HG03354 (cell line): ENCODE results near the gene ALPI.

Experiments used
- ATAC-seq: cut with Tn5 transposase; IDR thresholded peaks from one replicate; pipeline ENCODE4 v1.9.1; 2021; ENCODE audit warnings: mild to moderate bottlenecking; ENCODE audit not compliant: unreplicated experiment, poor library complexity, severe bottlenecking

The ALPI gene

GRCh38 chr2:232458051-232458660 lies 2.2 kb downstream of the ALPI start:
- no peak for ATAC-seq

- no peak for ATAC-seq
These were observed 2.9 kb downstream of the ALPI start for GRCh38 chr2:232458661-232459418.

GRCh38 chr2:232459419-232460035 lies 3.6 kb downstream of the ALPI start:
- no peak for ATAC-seq

GRCh38 chr2:232460171-232460570 lies 4.2 kb downstream of the ALPI start:
- ATAC-seq, result no peak

GRCh38 chr2:232463701-232464543 lies 8.0 kb downstream of the ALPI start:
- ATAC-seq, result no peak

GRCh38 chr2:232464544-232464885 lies 8.6 kb downstream of the ALPI start:
- no peak for ATAC-seq

GRCh38 chr2:232465061-232465460 lies 9.1 kb downstream of the ALPI start:
- ATAC-seq, result no peak

- ATAC-seq, result no peak
These were observed 10.3 kb downstream of the ALPI start for GRCh38 chr2:232466221-232466620.

- ATAC-seq, result no peak
These were observed 17.5 kb downstream of the ALPI start for GRCh38 chr2:232473467-232473890.

GRCh38 chr2:232476045-232476444 lies 20.1 kb downstream of the ALPI start:
- ATAC-seq, result no peak

GRCh38 chr2:232476791-232477190 lies 20.8 kb downstream of the ALPI start:
- ATAC-seq, result no peak

- no peak for ATAC-seq
These were observed 22.0 kb downstream of the ALPI start for GRCh38 chr2:232477751-232478510.

- ATAC-seq, result no peak
These were observed 22.8 kb downstream of the ALPI start for GRCh38 chr2:232478571-232479340.

- no peak for ATAC-seq
These were observed 23.6 kb downstream of the ALPI start for GRCh38 chr2:232479341-232480200.

- ATAC-seq, result no peak
These were observed 24.5 kb downstream of the ALPI start for GRCh38 chr2:232480201-232481190.

- ATAC-seq, result no peak
These were observed 25.6 kb downstream of the ALPI start for GRCh38 chr2:232481322-232482140.
